Stimulated activated CD4-positive, alpha-beta T cell treated with anti-CD3 and anti-CD28 coated beads, Interleukin-12 subunit alpha, Interleukin-12 subunit beta, amount 100 ng/mL, for 48 hours (primary cell): ENCODE measurements around the gene ZNF516.

Source experiments
- DNase-seq, 3 donors: peaks; one replicate each; pipeline ENCODE4 v3.0.0-alpha.2; 2020; ENCODE audit warnings: low read depth in 2 of 3, low spot score in 1 of 3

Gene ZNF516

GRCh38 chr18:76348267-76349066 lies 146.6 kb downstream of the ZNF516 start:
- no peak for DNase-seq

GRCh38 chr18:76347341-76347740 lies 147.7 kb downstream of the ZNF516 start:
- no peak for DNase-seq

- DNase-seq, result no peak
These were observed 148.4 kb downstream of the ZNF516 start for GRCh38 chr18:76346490-76347130.

- no peak for DNase-seq
These were observed 149.1 kb downstream of the ZNF516 start for GRCh38 chr18:76345901-76346300.

GRCh38 chr18:76343938-76344569 lies 151.0 kb downstream of the ZNF516 start:
- no peak for DNase-seq

GRCh38 chr18:76340410-76340809 lies 154.6 kb downstream of the ZNF516 start:
- no peak for DNase-seq

GRCh38 chr18:76339246-76339620 lies 155.8 kb downstream of the ZNF516 start:
- no peak for DNase-seq

DNA sequence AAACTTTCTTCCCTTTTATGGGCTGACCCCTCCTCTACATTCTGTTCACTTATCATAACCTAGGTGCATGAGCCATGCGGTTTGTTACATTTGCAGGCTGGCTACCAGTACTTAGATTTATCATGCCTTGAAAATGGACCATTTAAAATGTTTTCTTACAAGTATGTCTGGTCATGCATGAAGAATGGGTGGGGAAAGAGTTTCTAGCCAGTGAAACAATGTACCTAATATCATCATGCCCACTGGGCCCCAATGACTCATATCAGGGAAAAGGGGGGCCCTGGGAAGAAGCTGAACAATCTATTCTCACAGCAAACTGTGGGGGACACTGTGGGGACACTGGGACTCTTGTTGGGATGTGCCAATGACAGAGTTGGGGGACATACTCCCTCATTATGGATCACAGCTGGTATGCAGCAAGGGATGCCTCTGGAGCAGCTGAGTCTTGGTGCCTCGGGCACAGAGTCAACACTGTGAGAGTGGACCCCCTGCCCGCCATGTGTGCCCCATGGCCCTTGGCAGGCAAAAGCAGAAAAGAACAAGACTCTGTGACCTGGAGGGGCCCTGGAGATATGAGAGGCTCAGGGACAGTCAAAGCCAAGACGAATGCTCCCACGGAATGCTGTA lies 156.3 kb downstream of the ZNF516 start:
- DNase-seq, result no peak

- DNase-seq, result no peak
These were observed 157.0 kb downstream of the ZNF516 start for GRCh38 chr18:76338088-76338487.

GRCh38 chr18:76335859-76336640 lies 159.0 kb downstream of the ZNF516 start:
- no peak for DNase-seq

DNA sequence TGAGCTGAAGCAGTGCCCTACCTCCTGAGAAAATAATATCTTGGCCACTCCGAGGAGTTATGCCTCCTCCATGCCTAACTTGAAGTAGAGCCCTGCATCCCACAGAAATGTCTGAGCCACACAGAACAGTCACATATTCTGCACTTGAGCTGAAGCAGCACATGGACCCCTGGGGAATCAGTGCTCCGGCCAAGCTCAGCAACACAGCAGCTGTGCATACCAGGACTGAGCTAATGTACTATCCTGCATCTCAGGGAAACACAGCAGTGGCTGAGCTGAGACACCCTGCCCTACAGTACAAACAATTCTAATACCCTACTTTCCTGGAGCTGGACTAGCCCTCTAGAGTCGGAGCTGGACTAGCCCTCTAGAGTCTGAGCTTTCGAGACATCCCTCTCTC lies 166.9 kb downstream of the ZNF516 start:
- no peak for DNase-seq

GRCh38 chr18:76323891-76324290 lies 171.2 kb downstream of the ZNF516 start:
- no peak for DNase-seq

GRCh38 chr18:76322686-76323085 lies 172.4 kb downstream of the ZNF516 start:
- no peak for DNase-seq

DNA sequence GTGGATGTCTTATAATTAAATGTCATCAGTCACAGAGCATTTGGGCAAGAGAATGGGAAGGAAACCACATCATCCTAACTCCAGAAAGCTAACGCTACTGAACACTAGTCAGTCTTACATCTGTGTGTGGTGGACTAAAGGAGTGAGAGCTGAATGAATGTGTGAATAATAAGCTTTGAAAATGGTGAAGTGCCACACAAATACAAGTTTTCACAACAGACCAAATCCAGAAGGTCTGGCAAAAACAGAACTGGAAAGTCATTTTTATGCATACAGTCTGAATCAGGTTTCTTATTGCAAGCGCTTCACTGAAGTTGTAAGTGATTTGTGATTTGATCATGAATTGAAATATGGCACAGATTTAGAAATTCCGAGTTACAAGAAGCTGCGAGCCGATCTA lies 175.7 kb downstream of the ZNF516 start:
- no peak for DNase-seq

DNA sequence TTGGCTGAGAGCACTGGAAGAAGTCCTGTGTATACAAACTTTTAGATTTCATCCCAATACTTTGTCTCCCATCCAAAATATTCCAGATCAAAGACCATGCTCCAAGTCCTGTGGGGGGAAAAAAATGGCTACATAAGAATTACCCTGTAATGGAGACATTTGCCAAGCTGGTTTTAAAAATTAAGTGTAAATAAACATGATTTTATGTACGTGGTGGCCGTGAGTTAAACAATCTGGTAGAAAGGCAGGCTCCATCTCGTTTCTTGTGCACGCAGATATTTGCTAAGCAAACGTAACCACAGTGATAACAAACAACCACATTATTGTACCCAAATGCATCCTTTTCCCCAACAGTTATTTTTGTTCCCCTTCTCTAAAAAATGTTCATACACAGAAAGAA lies 176.4 kb downstream of the ZNF516 start:
- no peak for DNase-seq

- no peak for DNase-seq
These were observed 177.9 kb downstream of the ZNF516 start for GRCh38 chr18:76317136-76317535.

DNA sequence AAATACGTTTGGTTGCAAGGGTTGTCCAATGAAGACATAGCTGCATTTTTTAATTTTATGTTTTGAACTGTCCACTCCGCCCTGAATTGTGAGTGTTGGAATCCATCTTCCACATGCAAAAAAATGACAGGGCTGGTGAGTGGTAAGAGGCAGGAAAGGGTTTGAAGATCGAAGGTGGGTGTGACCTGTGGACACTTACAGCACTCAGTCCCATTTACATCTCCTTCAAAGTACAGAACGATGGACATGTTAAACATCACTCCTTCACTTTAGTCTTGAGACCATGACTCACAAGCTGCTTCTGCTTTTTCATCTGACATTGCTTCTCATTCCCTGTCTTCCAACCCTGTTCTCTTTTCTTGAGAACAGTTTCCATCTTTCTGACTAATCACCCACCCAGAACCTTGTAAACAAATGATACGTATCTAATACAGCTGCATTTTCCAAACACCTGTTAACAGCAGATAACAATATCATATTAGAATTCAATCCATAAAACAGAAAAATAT lies 179.3 kb downstream of the ZNF516 start:
- DNase-seq, result no peak

- no peak for DNase-seq
These were observed 180.5 kb downstream of the ZNF516 start for GRCh38 chr18:76314496-76314895.

DNA sequence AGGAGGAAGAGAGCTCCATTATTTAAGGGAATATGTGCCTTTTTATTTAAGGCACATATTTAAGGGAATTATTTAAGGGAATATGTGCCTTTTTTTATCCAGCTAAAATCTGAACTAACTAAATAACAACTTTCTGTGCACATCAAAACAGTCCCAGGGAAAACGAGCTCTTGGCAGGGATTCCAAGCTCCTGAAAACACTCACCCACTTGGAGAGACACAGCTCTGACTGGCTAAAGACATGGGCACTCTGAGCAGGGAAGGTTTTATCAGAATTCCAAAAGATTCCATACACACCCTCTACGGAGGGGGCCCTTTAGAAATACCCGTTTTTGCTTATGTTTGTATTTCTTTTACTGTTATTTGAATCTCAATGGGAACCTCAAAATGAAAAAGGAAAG lies 181.0 kb downstream of the ZNF516 start:
- DNase-seq, result no peak
